K562 (cell line): ENCODE results near the gene AHI1. TPM values are rescaled to one million over a fixed set of nuclear protein-coding genes. Genes with fewer than 3 reads are reported as not detected.
A peak's percentile ranks its signal among the peaks of the same experiment; 100 is the strongest.

ENCODE experiments used
- ATAC-seq: fragments of 200-7000 bp; cut with Tn5 transposase; 3 replicates; pipeline ENCODE4 v1.9.1; 2020; ENCODE audit warnings: moderate library complexity
- BruUV-seq: library from RNA; stranded (reverse); fragments of 400-500 nt; replicated peaks from 2 replicates; lab custom pipeline; 2021; lab: Mats Ljungman, UMichigan
- CTCF ChIA-PET: fragments of 300-600 bp; formaldehyde crosslinking; extraction: SDS; loops from one replicate; lab custom pipeline; 2021; ENCODE audit warnings: low intra/inter-chr PET ratio; lab: Yijun Ruan, JAX
- POLR2A ChIA-PET: fragments of 300-600, 350-650 bp; sonication (Branson Sonifier 250); formaldehyde crosslinking; extraction: SDS; loops from one replicate; lab custom pipeline; 2021; ENCODE audit warnings: antibody characterized with exemption, inconsistent platforms; lab: Yijun Ruan, JAX
- DNase-seq, 4 experiments: peaks; one replicate each; pipeline versions ENCODE4 v3.0.0 to v3.0.0-alpha.2; 2011 to 2018; ENCODE audit warnings: low spot score in 3 of 4, mixed read lengths in 3 of 4; ENCODE audit errors: extremely low read depth in 1 of 4
- FAIRE-seq: peaks from 2 replicates; lab custom pipeline; 2011; peaks lifted over from hg19 to GRCh38; lab: Jason Lieb, UNC
- H2AFZ ChIP-seq: 2 replicates; pipeline ENCODE4 v1.6.0; 2011; ENCODE audit warnings: low read depth, low read length, control low read depth, inconsistent platforms
- H3K27ac ChIP-seq: fragments of 200-600 bp; 3 replicates; pipeline ENCODE4 v1.8.0; 2011; ENCODE audit warnings: low read depth, mild to moderate bottlenecking, control low read depth, inconsistent platforms, low read length, moderate library complexity, mixed read lengths; ENCODE audit errors: extremely low read depth
- H3K27me3 ChIP-seq, 2 experiments: fragments of 300-600 bp in 1 of 2; 2 replicates in 1 of 2; 3 replicates in 1 of 2; pipeline versions ENCODE4 v1.6.0 to v1.8.0; 2011; ENCODE audit warnings: inconsistent platforms in 2 of 2, low read length in 2 of 2, mild to moderate bottlenecking in 1 of 2, mixed read lengths in 1 of 2, moderate library complexity in 1 of 2; ENCODE audit not compliant: control insufficient read depth in 2 of 2, insufficient read depth in 2 of 2
- H3K36me3 ChIP-seq: fragments of 300-600 bp; 3 replicates; pipeline ENCODE4 v1.8.0; 2011; ENCODE audit warnings: mild to moderate bottlenecking, low read length, inconsistent platforms; ENCODE audit not compliant: control insufficient read depth, insufficient read depth
- H3K4me1 ChIP-seq, 2 experiments: fragments of 200-600 bp in 1 of 2; replicated peaks in 1 of 2; 2 replicates in 1 of 2; 3 replicates in 1 of 2; pipeline versions ENCODE4 v1.5.1 to v1.8.0; 2011; ENCODE audit warnings: inconsistent platforms in 2 of 2, low read length in 2 of 2, mild to moderate bottlenecking in 1 of 2, mixed read lengths in 1 of 2, moderate library complexity in 1 of 2; ENCODE audit not compliant: control insufficient read depth in 2 of 2, insufficient read depth in 2 of 2
- H3K4me2 ChIP-seq: 2 replicates; pipeline ENCODE4 v1.6.1; 2011; ENCODE audit warnings: low read length, control low read depth, inconsistent platforms, mixed read lengths; ENCODE audit not compliant: insufficient read depth
- H3K4me3 ChIP-seq: fragments of 200-600 bp; sonication (generic), shearing (Covaris generic); 2 replicates; pipeline ENCODE4 v1.5.1; 2016; ENCODE audit warnings: control low read depth, inconsistent platforms
- H3K79me2 ChIP-seq: fragments of 200-600 bp; 3 replicates; pipeline ENCODE4 v1.8.0; 2011; ENCODE audit warnings: low read length, inconsistent platforms; ENCODE audit not compliant: control insufficient read depth, insufficient read depth
- H3K9ac ChIP-seq, 2 experiments: 2 replicates each; pipeline versions ENCODE4 v1.6.0 to v1.6.1; 2011; ENCODE audit warnings: low read depth in 2 of 2, low read length in 2 of 2, control low read depth in 1 of 2, inconsistent platforms in 1 of 2, mild to moderate bottlenecking in 1 of 2, mixed read lengths in 1 of 2; ENCODE audit not compliant: insufficient read depth in 1 of 2
- H3K9me1 ChIP-seq: one replicate; pipeline ENCODE4 v1.6.0; 2011; ENCODE audit warnings: inconsistent platforms, mild to moderate bottlenecking, low read length, moderate library complexity; ENCODE audit not compliant: control insufficient read depth, insufficient read depth
- H3K9me3 ChIP-seq: replicated peaks from 2 replicates; pipeline ENCODE4 v1.5.1; 2011; ENCODE audit warnings: low read depth, low read length, inconsistent platforms; ENCODE audit not compliant: control insufficient read depth, insufficient read depth
- H4K20me1 ChIP-seq: replicated peaks from 2 replicates; pipeline ENCODE4 v1.6.1; 2011; ENCODE audit warnings: low read length, inconsistent platforms, mixed read lengths; ENCODE audit not compliant: control insufficient read depth, insufficient read depth
- CBX1 ChIP-seq: sonication (generic); IDR thresholded peaks from 2 replicates; pipeline ENCODE4 v1.6.1; 2016; ENCODE audit warnings: antibody characterized with exemption, low read depth, mild to moderate bottlenecking
- CC2D1A ChIP-seq: fragments of 450-650 bp; IDR thresholded peaks from 2 replicates; pipeline ENCODE4 v1.6.1; 2017; ENCODE audit warnings: mild to moderate bottlenecking
- DIDO1 ChIP-seq: fragments of 450-650 bp; IDR thresholded peaks from 2 replicates; pipeline ENCODE4 v1.6.1; 2016; ENCODE audit warnings: low read depth, missing biosample characterization, missing genetic modification characterization
- HDAC3 ChIP-seq: fragments of 450-650 bp; IDR thresholded peaks from 2 replicates; pipeline ENCODE4 v1.6.1; 2018; ENCODE audit warnings: borderline replicate concordance, mild to moderate bottlenecking, moderate library complexity; ENCODE audit not compliant: partially characterized antibody
- HMG20B ChIP-seq: fragments of 250-450 bp; sonication (Bioruptor Pico); IDR thresholded peaks from 2 replicates; pipeline ENCODE4 v1.5.0; 2021; ENCODE audit warnings: mild to moderate bottlenecking
- MTA1 ChIP-seq: fragments of 450-650 bp; IDR thresholded peaks from 2 replicates; pipeline ENCODE4 v1.6.1; 2017; ENCODE audit warnings: borderline replicate concordance
- NCOR1 ChIP-seq: fragments of 450-650 bp; IDR thresholded peaks from 2 replicates; pipeline ENCODE4 v1.6.1; 2016; ENCODE audit warnings: mild to moderate bottlenecking, moderate library complexity
- NR4A1 ChIP-seq, 2 experiments: fragments of 250-450 bp in 1 of 2; fragments of 450-650 bp in 1 of 2; sonication (Bioruptor Pico) in 1 of 2; IDR thresholded peaks; 2 replicates each; pipeline versions ENCODE4 v1.4.0 to v1.6.1; 2016 to 2020; ENCODE audit warnings: mild to moderate bottlenecking in 2 of 2, missing compliant biosample characterization in 1 of 2, missing genetic modification characterization in 1 of 2, moderate library complexity in 1 of 2
- PBX2 ChIP-seq, 2 experiments: IDR thresholded peaks in 1 of 2; conservative IDR thresholded peaks in 1 of 2; 2 replicates each; pipeline ENCODE4 v1.6.1; 2016; ENCODE audit warnings: low read depth in 2 of 2, mild to moderate bottlenecking in 1 of 2, missing compliant biosample characterization in 1 of 2, missing genetic modification characterization in 1 of 2, moderate library complexity in 1 of 2
- POLR2AphosphoS2 ChIP-seq: IDR thresholded peaks from 2 replicates; pipeline ENCODE4 v1.6.1; 2012; ENCODE audit warnings: low read length, improper control_type of control experiment
- RBM15 ChIP-seq: fragments of 200-400 bp; formaldehyde crosslinking; IDR thresholded peaks from 2 replicates; pipeline ENCODE4 v1.6.1; 2018; ENCODE audit warnings: mild to moderate bottlenecking, low read length, moderate library complexity; ENCODE audit not compliant: insufficient read depth
- RBM22 ChIP-seq: fragments of 200-400 bp; formaldehyde crosslinking; IDR thresholded peaks from 2 replicates; pipeline ENCODE4 v1.6.1; 2018; ENCODE audit warnings: low read length, low read depth; ENCODE audit not compliant: poor library complexity, severe bottlenecking
- SIRT6 ChIP-seq: IDR thresholded peaks from one replicate; pipeline ENCODE4 v1.6.1; 2012; ENCODE audit warnings: low read depth, mild to moderate bottlenecking, control low read depth, inconsistent platforms, low read length, moderate library complexity
- SMAD3 ChIP-seq: fragments of 450-650 bp; formaldehyde crosslinking; conservative IDR thresholded peaks from 2 replicates; pipeline ENCODE4 v1.4.0; 2020; ENCODE audit warnings: mild to moderate bottlenecking
- SMARCB1 ChIP-seq: IDR thresholded peaks from 2 replicates; pipeline ENCODE4 v1.6.1; 2011; ENCODE audit warnings: improper control_type of control experiment, low read depth; ENCODE audit not compliant: insufficient read length
- SPI1 ChIP-seq: IDR thresholded peaks from 2 replicates; pipeline ENCODE4 v1.6.1; 2011; ENCODE audit warnings: low read depth, low read length, control low read depth, borderline replicate concordance
- STAG1 ChIP-seq: sonication (generic); formaldehyde crosslinking; IDR thresholded peaks from 2 replicates; pipeline ENCODE4 v1.5.0; 2020; ENCODE audit warnings: missing genetic modification reagents, borderline replicate concordance
- TRIM24 ChIP-seq, 2 experiments: fragments of 450-650 bp; IDR thresholded peaks; 2 replicates each; pipeline ENCODE4 v1.6.1; 2016
- TSC22D4 ChIP-seq: fragments of 450-650 bp; IDR thresholded peaks from 2 replicates; pipeline ENCODE4 v1.6.1; 2016; ENCODE audit warnings: missing genetic modification characterization, missing biosample characterization, control low read depth
- ZNF347 ChIP-seq: fragments of 450-650 bp; formaldehyde crosslinking; IDR thresholded peaks from 2 replicates; pipeline ENCODE4 v1.4.0; 2020; ENCODE audit warnings: low read depth, mild to moderate bottlenecking, moderate library complexity
- ZNF830 ChIP-seq: fragments of 250-450 bp; sonication (Bioruptor Pico); IDR thresholded peaks from 2 replicates; pipeline ENCODE4 v1.5.0; 2021; ENCODE audit warnings: mild to moderate bottlenecking
- WGBS: fragments of 100-300 bp; shearing (Covaris generic); methylation state at CpG from one replicate; pipeline ENCODE4 v1.1.6; 2016; ENCODE audit warnings: low coverage, mixed read lengths; ENCODE audit not compliant: insufficient coverage; ENCODE audit errors: missing lambda C conversion rate; 5-methylcytosine and 5-hydroxymethylcytosine counted together
- in situ Hi-C: fragments of 300-500 bp; cut with MboI; formaldehyde crosslinking; loops from 4 replicates; pipeline ENCODE4 v1.15.0; 2018; ENCODE audit warnings: inconsistent platforms, mixed read lengths
- intact Hi-C: fragments of 100-400 bp; cut with micrococcal nuclease; formaldehyde crosslinking; loops from 2 replicates; pipeline ENCODE4 v1.14.2; 2022
- polyA plus RNA-seq, 8 experiments: library from polyadenylated mRNA; depleted of rRNA in 4 of 8; stranded (reverse) in 5 of 8; unstranded in 3 of 8; fragments of >200 nt; fragmentation: Nextera tagmentation in 2 of 8; fragmentation: Illumina TruSeq in 1 of 8; extraction: Ambion mirVana in 2 of 8; extraction: Trizol in 1 of 8; gene quantifications; 2 replicates each; pipeline versions ENCODE4 v1.2.1 to v1.2.3, GENCODE V29; 2011 to 2014; ENCODE audit warnings: inconsistent platforms in 1 of 8, missing spikeins in 1 of 8
- total RNA-seq, 7 experiments: library from RNA; depleted of rRNA in 6 of 7; stranded (reverse); fragments of >200 nt in 6 of 7; fragmentation: Illumina TruSeq in 2 of 7; extraction: Trizol in 2 of 7; gene quantifications; 2 replicates each; pipeline versions ENCODE4 v1.2.1 to v1.2.3, GENCODE V29; 2011 to 2021; ENCODE audit warnings: low replicate concordance in 1 of 7

Gene AHI1
- total and polyA plus RNA-seq, 9 of the 15 experiments (the other 6 are each of a cell fraction or from before 2014, with no cell fraction given), result 24.7 to 54.9 (median 32.2) TPM

DNA sequence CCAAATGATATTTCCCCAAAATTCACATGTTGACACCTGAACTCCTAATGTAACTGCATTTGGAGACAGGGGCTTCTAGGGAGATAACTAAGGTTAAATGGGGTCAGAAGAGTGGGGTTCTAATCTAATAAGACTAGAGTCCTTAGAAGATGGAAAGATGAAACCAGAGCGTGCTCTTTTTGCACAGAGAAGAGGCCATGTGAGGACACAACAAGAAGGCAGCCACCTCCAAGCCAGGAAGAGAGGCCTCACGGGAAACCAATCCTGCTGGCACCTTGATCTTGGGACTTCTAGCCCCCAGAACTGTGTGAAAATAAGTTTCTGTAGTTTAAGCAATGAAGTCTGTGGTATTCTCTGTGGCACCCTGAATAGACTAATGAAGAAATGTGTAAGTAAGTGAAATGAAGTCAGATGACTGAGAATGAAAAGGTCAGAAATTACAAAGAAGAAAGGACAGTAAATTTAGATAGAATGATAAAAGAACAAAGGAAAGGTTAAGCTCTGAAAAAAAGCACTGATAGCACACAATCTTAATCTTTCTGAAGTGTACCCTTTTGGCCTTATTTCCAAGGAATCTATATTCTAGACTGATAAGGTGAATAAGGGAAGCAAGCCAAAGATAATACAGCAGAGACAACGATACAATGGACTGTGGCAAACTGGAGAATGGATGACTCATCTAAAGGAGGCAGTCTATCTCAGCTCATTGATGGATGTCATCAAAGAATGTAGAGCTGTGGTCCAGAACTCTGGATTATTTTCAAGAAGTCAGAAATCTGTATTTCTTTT lies 206.1 kb downstream of the AHI1 start:
- no peaks in the 10 kb centered on the region for H3K27me3 ChIP-seq
- no TSS peak for BruUV-seq
- 8% methylated on average over 3 of the region's 3 CpGs for WGBS
- peaks cover 2% of the 10 kb centered on the region for H3K9me3 ChIP-seq
- intact Hi-C loops, result no loop called here
- H3K27ac ChIP-seq, result peak overlapping the region; percentile 20; the same call in 1 of the 3 replicates
- ChIA-PET CTCF (no interaction called here), POLR2A (interaction anchor here (0.6 to 1.3 kb wide), 5 partner anchors 11 to 51 kb away, joined by 3 to 4 read pairs (median 3); no protein-coding TSS in a partner anchor)
- DNase-seq (peak in 3 of 4 experiments; percentile 46 to 64 (median 54)), FAIRE-seq (peak; percentile 61), ATAC-seq (peak; percentile 78)
- H3K4me1 ChIP-seq, result peaks cover 8 to 20% of the 10 kb centered on the region in 2 experiments
- no peaks in the 10 kb centered on the region for H4K20me1 ChIP-seq
- H3K4me3 ChIP-seq, result no peak overlapping the region
- no peaks in the 10 kb centered on the region for H3K9me1 ChIP-seq
- H3K36me3 ChIP-seq, result peaks cover 3% of the 10 kb centered on the region; the same call in 2 of the 3 replicates
- in situ Hi-C loops, result no loop called here
- H3K4me2 ChIP-seq, result no peak overlapping the region
- no peaks in the 10 kb centered on the region for H3K79me2 ChIP-seq
- H3K9ac ChIP-seq, result no peak overlapping the region
- H2AFZ ChIP-seq, result 0 out of 2 replicates have a peak overlapping the region, but pooled peaks have one; percentile 8
- TF ChIP-seq DIDO1 (tag) (no peak), NCOR1 (peak; percentile 55; the same call in 1 of the 2 replicates), TSC22D4 (tag) (no peak), CC2D1A (peak; percentile 65; the same call in 1 of the 2 replicates), SIRT6 (no peak), POLR2AphosphoS2 (no peak), HDAC3 (peak; percentile 35), STAG1 (CRISPR knock-in tag) (no peak), HMG20B (CRISPR knock-in tag) (no peak), SPI1 (no peak), MTA1 (peak; percentile 80; the same call in 1 of the 2 replicates), ZNF347 (CRISPR knock-in tag) (no peak), CBX1 (no peak), PBX2 (CRISPR knock-in tag; IDR thresholded peaks at IDR 0.05; ENCODE audit: low read depth) (no peak), PBX2 (tag; conservative IDR thresholded peaks at IDR 0.05; ENCODE audit: low read depth) (peak; percentile 71), RBM15 (no peak), SMAD3 (CRISPR knock-in tag) (no peak), RBM22 (no peak), NR4A1 (CRISPR knock-in tag; IDR thresholded peaks at IDR 0.05) (no peak), NR4A1 (tag; IDR thresholded peaks at IDR 0.05) (no peak), SMARCB1 (peak; percentile 52), TRIM24 (IDR thresholded peaks at IDR 0.05) (peak; percentile 22 to 62; a peak in 3 of 4 replicates), ZNF830 (CRISPR knock-in tag) (no peak)
